ENCODE results near the gene OOSP3. TPM values are rescaled to one million over a fixed set of nuclear protein-coding genes. Genes with fewer than 3 reads are reported as not detected.
"Not testable (repeated sequence)": the region's sequence is repeated elsewhere in the genome, so short reads cannot be mapped to it uniquely, and the experiment has no call there.

The OOSP3 gene
- total RNA-seq, 1 donor from 2014 or later, result not detected

DNA sequence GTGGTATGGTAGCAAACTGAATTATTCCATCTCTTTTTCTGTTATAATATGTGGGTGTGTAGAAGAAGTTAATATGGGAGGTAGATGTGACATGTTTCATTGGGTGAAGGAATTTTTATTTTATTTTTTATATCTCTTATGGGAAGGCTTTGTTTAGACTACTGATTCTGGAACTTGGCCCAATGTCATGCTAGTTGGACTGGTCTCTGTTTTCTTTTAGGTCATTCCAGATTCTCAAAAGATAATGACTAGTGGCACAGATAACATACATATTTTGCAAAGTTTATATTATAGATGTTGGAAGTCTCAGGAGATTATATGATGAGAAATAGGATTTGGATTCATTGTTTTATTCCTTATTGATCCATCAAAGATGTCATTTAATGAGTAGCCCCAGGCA lies 1.3 kb upstream of the OOSP3 start:
- Mint-ChIP-seq H3K9me3 (ENCODE audit: low read depth) (no peaks in the 10 kb centered on the region), H3K27ac (peak overlapping the region; percentile 95)
- TF ChIP-seq, protein P1, sequence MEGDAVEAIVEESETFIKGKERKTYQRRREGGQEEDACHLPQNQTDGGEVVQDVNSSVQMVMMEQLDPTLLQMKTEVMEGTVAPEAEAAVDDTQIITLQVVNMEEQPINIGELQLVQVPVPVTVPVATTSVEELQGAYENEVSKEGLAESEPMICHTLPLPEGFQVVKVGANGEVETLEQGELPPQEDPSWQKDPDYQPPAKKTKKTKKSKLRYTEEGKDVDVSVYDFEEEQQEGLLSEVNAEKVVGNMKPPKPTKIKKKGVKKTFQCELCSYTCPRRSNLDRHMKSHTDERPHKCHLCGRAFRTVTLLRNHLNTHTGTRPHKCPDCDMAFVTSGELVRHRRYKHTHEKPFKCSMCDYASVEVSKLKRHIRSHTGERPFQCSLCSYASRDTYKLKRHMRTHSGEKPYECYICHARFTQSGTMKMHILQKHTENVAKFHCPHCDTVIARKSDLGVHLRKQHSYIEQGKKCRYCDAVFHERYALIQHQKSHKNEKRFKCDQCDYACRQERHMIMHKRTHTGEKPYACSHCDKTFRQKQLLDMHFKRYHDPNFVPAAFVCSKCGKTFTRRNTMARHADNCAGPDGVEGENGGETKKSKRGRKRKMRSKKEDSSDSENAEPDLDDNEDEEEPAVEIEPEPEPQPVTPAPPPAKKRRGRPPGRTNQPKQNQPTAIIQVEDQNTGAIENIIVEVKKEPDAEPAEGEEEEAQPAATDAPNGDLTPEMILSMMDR (IDR thresholded peaks at IDR 0.05; ENCODE audit: unreplicated experiment), result no peak

DNA sequence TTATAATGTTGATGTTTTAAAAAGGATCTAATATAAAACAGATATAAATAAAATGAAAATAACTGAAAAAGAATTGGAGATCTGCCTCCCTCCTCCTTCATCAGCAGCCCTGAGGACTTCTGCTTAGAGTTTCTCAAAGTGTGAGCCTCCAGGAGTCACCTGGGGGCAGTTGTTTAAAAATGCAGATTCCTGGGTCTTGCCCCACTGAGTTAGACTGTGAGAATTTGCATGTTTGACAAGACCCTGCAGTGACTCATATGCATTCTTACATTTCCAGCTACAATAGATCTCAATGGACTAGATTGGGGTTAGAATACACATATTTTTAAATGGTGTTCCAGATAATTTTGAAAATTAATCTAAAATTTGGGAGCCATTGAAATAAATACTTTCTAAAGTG lies 798 bp upstream of the OOSP3 start:
- no peaks in the 10 kb centered on the region for H3K36me3 Mint-ChIP-seq (ENCODE audit: insufficient read depth)
- H3K27me3 Mint-ChIP-seq, result no peaks in the 10 kb centered on the region
- TF ChIP-seq, protein P1 (IDR thresholded peaks at IDR 0.05; ENCODE audit: unreplicated experiment), result no peak
- H3K27ac Mint-ChIP-seq, result peak overlapping the region; percentile 77
- no peak overlapping the region for H3K4me3 Mint-ChIP-seq (ENCODE audit: low read depth)
- no peaks in the 10 kb centered on the region for H3K9me3 Mint-ChIP-seq (ENCODE audit: low read depth)
- peaks cover 40% of the 10 kb centered on the region for H3K4me1 Mint-ChIP-seq (ENCODE audit: low read depth)
- DNase-seq (ENCODE audit: low spot score, unreplicated experiment), result no peak

More for the DNA sequence above, 1.3 kb upstream of the OOSP3 start:
- no peak for DNase-seq (ENCODE audit: low spot score, unreplicated experiment)
- H3K27me3 Mint-ChIP-seq, result no peaks in the 10 kb centered on the region
- H3K4me3 Mint-ChIP-seq (ENCODE audit: low read depth), result no peak overlapping the region
- H3K4me1 Mint-ChIP-seq (ENCODE audit: low read depth), result peaks cover 38% of the 10 kb centered on the region
- no peaks in the 10 kb centered on the region for H3K36me3 Mint-ChIP-seq (ENCODE audit: insufficient read depth)

DNA sequence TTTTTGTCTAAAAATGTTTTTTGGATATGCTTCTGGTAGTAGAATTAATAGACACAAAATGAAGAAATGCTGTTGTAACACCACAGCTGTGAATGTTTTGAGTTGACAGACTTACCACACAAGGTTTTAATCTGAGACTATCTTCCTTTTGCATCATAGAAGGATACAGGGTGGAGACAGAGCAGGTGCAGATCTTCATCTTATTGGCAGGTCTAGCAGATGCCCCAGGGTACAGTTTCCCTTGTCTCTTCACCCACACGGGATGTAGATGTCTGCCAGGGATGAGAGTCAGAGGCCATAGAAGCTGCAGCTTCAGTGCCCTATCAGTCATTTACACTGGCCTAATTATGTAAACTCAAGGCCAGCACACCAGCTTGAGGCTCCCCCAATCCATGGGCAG lies 985 bp downstream of the OOSP3 start:
- Mint-ChIP-seq H3K36me3 (ENCODE audit: insufficient read depth) (no peaks in the 10 kb centered on the region), H3K4me3 (ENCODE audit: low read depth) (no peak overlapping the region), H3K27ac (no peak overlapping the region), H3K27me3 (no peaks in the 10 kb centered on the region), H3K9me3 (ENCODE audit: low read depth) (no peaks in the 10 kb centered on the region), H3K4me1 (ENCODE audit: low read depth) (peaks cover 46% of the 10 kb centered on the region)
- TF ChIP-seq, protein P1 (IDR thresholded peaks at IDR 0.05; ENCODE audit: unreplicated experiment), result no peak
- DNase-seq (ENCODE audit: low spot score, unreplicated experiment), result no peak

DNA sequence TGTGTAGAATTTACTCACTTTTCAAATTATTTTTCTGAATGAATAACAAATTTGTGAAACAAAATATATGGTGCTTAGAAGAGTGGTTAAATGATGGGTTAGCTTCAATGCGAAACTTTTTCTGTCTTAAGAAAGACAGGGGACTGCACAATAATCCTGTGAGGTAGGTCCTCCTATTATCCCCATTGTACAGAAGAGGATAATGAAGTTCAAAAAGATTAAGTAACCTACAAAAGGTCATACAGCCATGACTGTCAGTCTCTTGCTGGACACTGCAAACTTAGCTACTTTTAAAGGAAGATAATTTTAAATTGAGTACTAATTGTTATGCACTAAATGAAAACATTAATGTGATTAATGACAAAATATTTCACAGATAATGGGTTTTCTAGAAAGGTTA lies 5.0 kb downstream of the OOSP3 start:
- peaks cover 18% of the 10 kb centered on the region for H3K4me1 Mint-ChIP-seq (ENCODE audit: low read depth)
- DNase-seq (ENCODE audit: low spot score, unreplicated experiment), result no peak
- H3K4me3 Mint-ChIP-seq (ENCODE audit: low read depth), result no peak overlapping the region
- no peak overlapping the region for H3K27ac Mint-ChIP-seq
- H3K9me3 Mint-ChIP-seq (ENCODE audit: low read depth), result peaks cover 28% of the 10 kb centered on the region
- peaks cover 12% of the 10 kb centered on the region for H3K36me3 Mint-ChIP-seq (ENCODE audit: insufficient read depth)
- TF ChIP-seq, protein P1 (IDR thresholded peaks at IDR 0.05; ENCODE audit: unreplicated experiment), result no peak
- no peaks in the 10 kb centered on the region for H3K27me3 Mint-ChIP-seq

DNA sequence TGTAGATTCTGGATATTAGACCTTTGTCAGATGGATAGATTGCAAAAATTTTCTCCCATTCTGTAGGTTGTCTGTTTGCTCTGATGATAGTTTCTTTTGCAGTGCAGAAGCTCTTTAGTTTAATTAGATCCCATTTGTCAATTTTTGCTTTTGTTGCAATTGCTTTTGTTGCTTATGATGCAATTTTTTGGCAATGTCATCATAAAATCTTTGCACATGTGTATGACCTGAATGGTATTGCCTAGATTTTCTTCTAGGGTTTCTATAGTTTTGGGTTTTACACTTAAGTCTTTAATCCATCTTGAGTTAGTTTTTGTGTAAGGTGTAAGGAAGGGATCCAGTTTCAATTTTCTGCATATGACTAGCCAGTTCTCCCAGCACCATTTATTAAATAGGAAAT lies 8.6 kb downstream of the OOSP3 start:
- peaks cover 15% of the 10 kb centered on the region for H3K4me1 Mint-ChIP-seq (ENCODE audit: low read depth)
- DNase-seq (ENCODE audit: low spot score, unreplicated experiment); H3K27ac Mint-ChIP-seq; H3K4me3 Mint-ChIP-seq (ENCODE audit: low read depth); H3K27me3 Mint-ChIP-seq: not testable (repeated sequence)
- H3K36me3 Mint-ChIP-seq (ENCODE audit: insufficient read depth), result peaks cover 25% of the 10 kb centered on the region
- peaks cover 52% of the 10 kb centered on the region for H3K9me3 Mint-ChIP-seq (ENCODE audit: low read depth)

DNA sequence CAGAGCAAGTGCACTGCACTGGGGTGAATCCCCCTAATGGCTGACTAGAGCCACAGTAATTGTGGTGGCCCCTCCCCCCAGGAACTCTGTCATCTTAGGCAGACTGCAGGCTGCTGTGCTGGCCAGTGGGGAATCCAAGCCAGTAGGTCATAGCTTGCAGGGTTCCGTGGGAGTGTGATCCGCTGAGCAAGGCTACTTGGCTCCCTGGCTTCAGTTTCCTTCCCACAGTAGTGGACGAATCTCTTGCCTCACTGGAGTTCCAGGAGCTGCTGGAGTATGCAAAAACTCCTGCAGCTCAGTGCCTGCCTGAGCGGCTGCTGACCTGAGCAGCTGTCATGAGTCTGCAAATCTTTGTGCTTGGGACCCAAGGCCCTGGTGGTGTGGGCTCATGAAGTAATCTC lies 13.2 kb downstream of the OOSP3 start:
- DNase-seq (ENCODE audit: low spot score, unreplicated experiment), result no peak
- Mint-ChIP-seq H3K4me3 (ENCODE audit: low read depth) (no peak overlapping the region), H3K27ac (no peak overlapping the region), H3K9me3 (ENCODE audit: low read depth) (peaks cover 40% of the 10 kb centered on the region), H3K27me3 (no peaks in the 10 kb centered on the region), H3K4me1 (ENCODE audit: low read depth) (peaks cover 10% of the 10 kb centered on the region), H3K36me3 (ENCODE audit: insufficient read depth) (peaks cover 23% of the 10 kb centered on the region)
- TF ChIP-seq, protein P1 (IDR thresholded peaks at IDR 0.05; ENCODE audit: unreplicated experiment), result no peak
